LNCAP (cell line): Measurements from ENCODE around the gene OBP2B.

ENCODE experiments used
- TF ChIP-seq, protein P1 (sequence below): fragments of 450-650 bp; IDR thresholded peaks from 2 replicates; pipeline ENCODE4 v1.5.1; 2017; ENCODE audit warnings: mild to moderate bottlenecking

Gene OBP2B

GRCh38 chr9:133225171-133226011 lies 16.3 kb upstream of the OBP2B start:
- TF ChIP-seq, protein P1, sequence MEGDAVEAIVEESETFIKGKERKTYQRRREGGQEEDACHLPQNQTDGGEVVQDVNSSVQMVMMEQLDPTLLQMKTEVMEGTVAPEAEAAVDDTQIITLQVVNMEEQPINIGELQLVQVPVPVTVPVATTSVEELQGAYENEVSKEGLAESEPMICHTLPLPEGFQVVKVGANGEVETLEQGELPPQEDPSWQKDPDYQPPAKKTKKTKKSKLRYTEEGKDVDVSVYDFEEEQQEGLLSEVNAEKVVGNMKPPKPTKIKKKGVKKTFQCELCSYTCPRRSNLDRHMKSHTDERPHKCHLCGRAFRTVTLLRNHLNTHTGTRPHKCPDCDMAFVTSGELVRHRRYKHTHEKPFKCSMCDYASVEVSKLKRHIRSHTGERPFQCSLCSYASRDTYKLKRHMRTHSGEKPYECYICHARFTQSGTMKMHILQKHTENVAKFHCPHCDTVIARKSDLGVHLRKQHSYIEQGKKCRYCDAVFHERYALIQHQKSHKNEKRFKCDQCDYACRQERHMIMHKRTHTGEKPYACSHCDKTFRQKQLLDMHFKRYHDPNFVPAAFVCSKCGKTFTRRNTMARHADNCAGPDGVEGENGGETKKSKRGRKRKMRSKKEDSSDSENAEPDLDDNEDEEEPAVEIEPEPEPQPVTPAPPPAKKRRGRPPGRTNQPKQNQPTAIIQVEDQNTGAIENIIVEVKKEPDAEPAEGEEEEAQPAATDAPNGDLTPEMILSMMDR, result no peak

- TF ChIP-seq, protein P1, result no peak
These were observed 15.7 kb upstream of the OBP2B start for GRCh38 chr9:133224762-133225161.

DNA sequence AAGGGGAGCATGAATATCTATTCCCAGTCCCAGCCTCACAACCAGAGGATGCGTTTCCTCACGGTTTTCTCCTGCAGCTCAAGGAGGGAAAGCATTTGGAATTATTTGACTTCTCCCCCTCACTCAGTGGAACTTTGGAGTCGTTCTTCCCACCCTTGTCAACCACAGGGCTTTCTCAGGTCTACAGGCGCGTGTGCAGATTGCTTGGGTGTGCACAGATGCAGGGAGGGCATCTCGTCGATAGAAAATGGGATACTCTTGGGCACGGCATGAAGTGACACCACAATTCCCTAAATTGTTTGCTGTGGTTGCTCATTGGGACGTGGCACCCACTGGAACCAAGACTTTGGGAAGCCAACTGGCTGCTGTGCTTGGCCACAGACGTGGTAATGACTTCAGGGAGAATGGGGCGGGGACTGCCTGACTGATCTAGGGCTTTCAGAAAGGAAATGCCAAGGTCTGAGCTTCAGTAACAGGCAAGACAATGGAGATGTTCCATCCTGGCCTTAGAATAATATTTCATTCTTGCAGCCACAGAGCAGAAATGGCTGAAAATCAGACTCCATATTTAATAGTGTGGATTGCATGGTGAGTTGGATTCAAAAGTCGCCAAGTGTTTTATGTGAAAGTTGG lies 12.2 kb upstream of the OBP2B start:
- TF ChIP-seq, protein P1, result no peak

DNA sequence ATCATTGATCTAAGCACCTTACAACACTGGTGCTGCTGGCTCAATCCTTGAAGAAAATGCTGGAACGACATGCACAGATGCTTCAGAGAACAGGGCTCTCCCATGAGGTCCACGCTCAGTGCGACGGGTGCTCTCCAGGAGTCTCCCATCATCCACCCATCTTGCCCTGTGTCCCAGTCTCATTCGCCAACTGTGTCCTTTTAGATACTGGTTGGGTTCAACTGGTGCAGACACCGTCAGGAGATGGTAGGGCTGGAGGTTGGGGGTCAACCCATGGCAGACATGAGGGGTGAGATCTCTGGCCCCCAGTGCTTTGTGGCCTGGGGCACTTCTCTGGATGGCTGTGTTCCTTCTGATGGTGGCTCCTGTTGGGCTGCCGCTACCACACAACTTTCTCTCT lies 1.6 kb upstream of the OBP2B start:
- TF ChIP-seq, protein P1, result no peak

GRCh38 chr9:133210202-133210532 lies 1.1 kb upstream of the OBP2B start:
- TF ChIP-seq, protein P1, result no peak

- TF ChIP-seq, protein P1, result no peak
These were observed 1.4 kb downstream of the OBP2B start for GRCh38 chr9:133207540-133208170.

DNA sequence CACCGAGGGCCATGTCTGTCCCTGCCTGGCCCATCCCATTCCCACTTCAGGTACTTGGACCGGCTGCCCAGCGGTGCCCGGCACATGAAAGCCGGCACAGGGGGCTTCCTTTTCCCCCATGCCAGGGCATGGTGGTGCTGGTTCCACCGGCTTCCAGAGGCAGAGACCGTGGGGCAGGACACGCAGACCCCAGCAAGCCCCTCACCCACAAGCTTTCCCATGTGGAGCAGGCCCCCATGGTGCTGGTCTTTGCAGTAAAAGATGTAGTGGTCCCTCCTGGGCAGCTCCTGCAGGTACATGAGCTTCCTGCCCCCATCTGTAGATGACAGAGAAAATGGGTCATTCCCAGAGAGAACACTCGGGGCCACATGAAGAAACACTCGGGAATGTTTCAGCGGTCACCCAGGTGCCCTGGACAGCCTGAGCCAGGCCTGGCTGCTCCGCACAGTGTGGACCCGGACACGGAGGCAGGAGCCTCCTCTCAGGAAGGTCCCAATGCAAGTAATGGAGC lies 2.0 kb downstream of the OBP2B start:
- TF ChIP-seq, protein P1, result no peak
